MM.1S (cell line): ENCODE results near the gene DYNC2H1.

Source experiments
- EZH2phosphoT487 ChIP-seq: fragments of 300-600 bp; sonication (generic); IDR thresholded peaks from 2 replicates; pipeline ENCODE4 v1.6.1; 2018; ENCODE audit warnings: antibody characterized with exemption, low read length
- TF ChIP-seq, protein P1 (sequence below): fragments of 300-600 bp; sonication (generic); IDR thresholded peaks from 2 replicates; pipeline ENCODE4 v1.5.1; 2016; ENCODE audit warnings: antibody characterized with exemption, low read length, mixed read lengths

DNA sequence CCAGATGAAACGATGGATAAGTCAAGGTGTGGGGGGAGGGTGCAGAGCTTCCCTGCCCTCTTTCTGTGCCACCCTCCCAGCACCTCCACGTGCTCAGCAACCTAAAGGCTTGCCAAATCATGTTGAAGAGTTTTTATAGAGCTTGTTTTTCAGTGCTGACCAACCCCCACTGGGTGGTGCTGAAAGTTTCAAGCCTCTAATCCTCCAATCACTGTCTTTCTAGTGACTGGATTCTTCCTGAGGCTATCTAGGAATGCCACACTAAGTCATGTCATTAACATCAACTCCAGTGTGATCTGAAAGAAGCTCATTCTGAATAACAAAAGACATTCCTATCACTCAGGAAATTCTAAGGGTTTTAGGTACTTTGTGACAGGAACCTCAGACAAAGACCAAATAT is 382.6 kb downstream of the DYNC2H1 start:
- TF ChIP-seq, protein P1, sequence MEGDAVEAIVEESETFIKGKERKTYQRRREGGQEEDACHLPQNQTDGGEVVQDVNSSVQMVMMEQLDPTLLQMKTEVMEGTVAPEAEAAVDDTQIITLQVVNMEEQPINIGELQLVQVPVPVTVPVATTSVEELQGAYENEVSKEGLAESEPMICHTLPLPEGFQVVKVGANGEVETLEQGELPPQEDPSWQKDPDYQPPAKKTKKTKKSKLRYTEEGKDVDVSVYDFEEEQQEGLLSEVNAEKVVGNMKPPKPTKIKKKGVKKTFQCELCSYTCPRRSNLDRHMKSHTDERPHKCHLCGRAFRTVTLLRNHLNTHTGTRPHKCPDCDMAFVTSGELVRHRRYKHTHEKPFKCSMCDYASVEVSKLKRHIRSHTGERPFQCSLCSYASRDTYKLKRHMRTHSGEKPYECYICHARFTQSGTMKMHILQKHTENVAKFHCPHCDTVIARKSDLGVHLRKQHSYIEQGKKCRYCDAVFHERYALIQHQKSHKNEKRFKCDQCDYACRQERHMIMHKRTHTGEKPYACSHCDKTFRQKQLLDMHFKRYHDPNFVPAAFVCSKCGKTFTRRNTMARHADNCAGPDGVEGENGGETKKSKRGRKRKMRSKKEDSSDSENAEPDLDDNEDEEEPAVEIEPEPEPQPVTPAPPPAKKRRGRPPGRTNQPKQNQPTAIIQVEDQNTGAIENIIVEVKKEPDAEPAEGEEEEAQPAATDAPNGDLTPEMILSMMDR: no peak
- no peak for TF ChIP-seq EZH2phosphoT487
